Inflammatory macrophage (primary cell): ENCODE measurements around the gene IL22.

Source experiments
- DNase-seq, 2 donors: peaks; one replicate each; pipeline ENCODE4 v3.0.0-alpha.2; 2020 to 2022
- total RNA-seq, 18 experiments: gene quantifications; one replicate each; lab custom pipeline; 2026; ENCODE audit warnings: mixed read lengths in 6 of 18, inconsistent platforms in 2 of 18; lab: John Stamatoyannopoulos, UW

Gene IL22
- 0 to 0.10 (median 0) reads per million in 18 experiments for total RNA-seq

- DNase-seq: no peak
Measured at GRCh38 chr12:68253504-68253903, at the start of gene IL22. IL22 (minus strand) TSS chr12:68253604; CDS start chr12:68253448, 156 bp downstream.

DNA sequence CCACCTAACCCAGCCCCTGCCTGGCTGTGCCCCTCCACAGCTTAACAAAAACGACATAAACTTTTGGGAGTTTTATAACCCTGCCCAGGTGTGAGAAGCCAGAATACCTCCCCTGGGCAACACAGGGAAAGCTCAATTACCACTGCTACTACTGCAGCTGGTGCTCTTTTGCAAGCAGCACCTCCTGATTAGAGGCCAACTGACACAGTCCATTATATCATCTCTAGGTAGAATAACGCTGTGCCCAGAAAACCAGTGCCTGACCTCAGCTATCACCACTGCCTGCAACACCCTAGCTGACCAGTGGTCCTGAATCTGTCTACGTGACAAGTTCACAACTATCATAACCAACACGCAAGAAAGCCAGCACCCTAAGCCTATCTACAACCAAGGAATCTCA lies 44.5 kb upstream of the IL22 start:
- DNase-seq: no peak

DNA sequence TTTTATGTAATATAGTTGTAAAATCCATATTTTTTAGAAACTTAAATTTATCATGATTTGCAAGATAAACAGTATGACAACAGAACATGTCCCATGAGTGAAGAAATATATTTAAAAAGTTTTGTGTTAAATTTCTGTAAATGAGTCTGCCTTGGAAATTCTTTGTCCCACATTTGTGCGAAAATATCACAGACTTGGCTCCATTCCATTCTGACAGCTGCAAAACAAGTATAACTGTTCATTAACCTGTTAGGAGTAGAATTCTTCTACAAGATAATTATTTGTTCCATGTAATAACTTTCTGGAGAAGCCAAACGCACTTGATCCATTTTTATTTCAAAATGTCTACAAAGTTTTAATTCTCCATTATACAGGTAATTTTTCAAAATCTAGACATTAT lies 40.8 kb upstream of the IL22 start:
- no peak for DNase-seq

GRCh38 chr12:68293347-68293746 lies 39.9 kb upstream of the IL22 start:
- no peak for DNase-seq

GRCh38 chr12:68292151-68292943 lies 38.9 kb upstream of the IL22 start:
- no peak for DNase-seq

- DNase-seq: no peak
Measured at GRCh38 chr12:68291396-68292036, 38.1 kb upstream of the IL22 start.

GRCh38 chr12:68290126-68290525 lies 36.7 kb upstream of the IL22 start:
- DNase-seq: no peak

DNA sequence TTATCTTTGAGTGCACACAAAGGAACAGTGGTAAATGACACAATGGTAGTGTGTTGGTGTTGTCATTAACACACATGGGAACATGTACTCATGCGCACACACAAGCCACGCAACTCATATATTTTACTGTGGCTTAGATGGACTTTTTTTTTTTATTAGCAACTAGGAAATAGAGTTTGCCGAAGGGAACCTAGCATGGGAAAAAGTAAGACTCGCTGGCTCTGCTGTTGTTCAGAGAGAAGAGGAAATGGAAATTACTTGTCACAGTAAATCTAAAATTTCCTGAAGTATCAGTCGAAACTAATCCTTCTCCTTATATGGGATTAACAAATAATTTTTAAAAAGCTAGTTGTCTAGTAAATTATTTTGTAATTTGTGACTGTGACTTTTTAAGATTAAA lies 33.7 kb upstream of the IL22 start:
- no peak for DNase-seq

DNA sequence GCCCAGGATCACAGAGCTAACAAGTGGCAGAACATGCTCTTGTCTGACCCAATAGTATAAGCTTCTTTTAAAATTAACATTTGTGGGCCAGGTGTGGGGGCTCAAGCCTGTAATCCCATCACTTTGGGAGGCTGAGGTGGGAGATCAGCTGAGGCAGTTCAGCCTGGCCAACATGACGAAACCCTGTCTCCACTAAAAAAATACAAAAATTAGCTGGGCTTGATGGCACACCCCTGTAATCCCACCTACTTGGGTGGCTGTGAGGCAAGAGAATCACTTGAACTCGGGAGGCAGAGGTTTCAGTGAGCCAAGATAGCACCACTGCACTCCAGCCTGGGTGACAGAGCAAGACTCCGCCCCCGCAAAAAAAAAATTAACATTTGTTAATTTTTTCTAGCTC lies 33.0 kb upstream of the IL22 start:
- no peak for DNase-seq

DNA sequence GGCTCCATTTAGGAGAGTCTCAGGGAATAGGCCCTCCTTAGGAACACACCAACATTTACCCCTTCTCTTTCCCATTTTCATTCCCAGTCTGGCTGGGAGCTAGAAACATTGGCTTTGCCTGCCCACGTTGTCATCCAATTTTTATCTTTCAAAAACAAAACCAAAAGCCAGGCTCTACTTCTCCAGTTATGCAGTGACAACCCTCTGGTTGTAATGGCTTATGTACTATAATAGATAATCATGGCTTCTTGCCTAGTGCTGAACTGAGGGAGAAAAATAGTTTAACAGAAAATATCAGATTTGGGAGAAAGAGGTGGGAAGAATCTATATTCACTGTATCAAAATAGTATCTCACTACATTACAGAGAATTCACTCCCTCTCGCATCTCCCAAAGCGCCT lies 32.1 kb upstream of the IL22 start:
- no peak for DNase-seq

DNA sequence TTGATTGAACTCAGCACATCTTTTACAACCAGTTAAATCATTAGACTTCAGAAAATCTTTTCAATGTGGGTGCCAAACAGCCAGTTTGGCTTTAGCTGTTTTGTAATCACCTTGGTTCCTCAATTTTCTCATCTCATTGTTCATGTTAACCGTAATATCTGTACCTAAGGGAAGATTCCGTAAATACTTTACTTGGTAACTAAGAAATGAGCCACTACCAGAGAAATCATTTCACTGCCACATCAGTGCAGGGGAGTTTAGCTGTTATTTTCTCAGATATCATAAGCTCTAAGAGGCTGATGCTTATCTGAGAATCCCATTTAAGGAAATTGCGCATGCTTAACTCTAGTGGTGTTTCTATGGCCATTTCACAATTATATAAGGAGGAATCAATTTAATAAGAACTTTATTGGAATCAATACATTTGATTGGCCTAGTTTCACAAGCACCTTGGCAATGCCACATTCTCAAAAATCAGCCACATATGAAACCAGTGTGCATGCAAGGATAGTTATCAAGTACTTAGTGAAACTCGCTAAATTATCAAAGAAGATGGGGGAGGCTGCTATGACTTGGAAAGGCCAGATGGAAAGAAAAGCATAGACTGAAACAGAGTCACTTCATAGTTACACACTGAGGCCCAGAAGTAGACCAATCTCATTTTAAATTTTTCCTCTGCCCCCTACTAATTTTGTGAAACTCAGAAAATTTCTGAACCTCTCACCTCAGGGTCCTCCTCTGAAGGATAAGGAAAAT lies 28.1 kb upstream of the IL22 start:
- DNase-seq: no peak

DNA sequence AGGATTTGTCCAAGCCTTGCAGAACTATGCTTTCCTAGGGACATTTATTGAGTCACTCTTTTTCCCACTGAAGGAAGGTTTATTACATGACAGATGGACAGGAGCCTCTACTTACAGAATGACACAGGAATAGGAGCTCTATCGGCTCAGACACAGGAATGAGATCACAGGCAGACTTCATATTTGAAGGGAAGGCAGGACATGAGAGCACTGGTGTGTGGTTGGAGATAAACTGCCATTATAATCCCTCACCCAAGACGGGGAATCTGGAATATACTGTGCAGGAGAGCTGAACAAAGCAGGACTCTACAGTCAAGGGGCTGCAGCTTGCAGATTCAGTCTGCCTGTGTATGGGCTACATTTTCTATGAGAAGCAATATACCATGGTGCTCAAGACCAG lies 26.8 kb upstream of the IL22 start:
- no peak for DNase-seq

DNA sequence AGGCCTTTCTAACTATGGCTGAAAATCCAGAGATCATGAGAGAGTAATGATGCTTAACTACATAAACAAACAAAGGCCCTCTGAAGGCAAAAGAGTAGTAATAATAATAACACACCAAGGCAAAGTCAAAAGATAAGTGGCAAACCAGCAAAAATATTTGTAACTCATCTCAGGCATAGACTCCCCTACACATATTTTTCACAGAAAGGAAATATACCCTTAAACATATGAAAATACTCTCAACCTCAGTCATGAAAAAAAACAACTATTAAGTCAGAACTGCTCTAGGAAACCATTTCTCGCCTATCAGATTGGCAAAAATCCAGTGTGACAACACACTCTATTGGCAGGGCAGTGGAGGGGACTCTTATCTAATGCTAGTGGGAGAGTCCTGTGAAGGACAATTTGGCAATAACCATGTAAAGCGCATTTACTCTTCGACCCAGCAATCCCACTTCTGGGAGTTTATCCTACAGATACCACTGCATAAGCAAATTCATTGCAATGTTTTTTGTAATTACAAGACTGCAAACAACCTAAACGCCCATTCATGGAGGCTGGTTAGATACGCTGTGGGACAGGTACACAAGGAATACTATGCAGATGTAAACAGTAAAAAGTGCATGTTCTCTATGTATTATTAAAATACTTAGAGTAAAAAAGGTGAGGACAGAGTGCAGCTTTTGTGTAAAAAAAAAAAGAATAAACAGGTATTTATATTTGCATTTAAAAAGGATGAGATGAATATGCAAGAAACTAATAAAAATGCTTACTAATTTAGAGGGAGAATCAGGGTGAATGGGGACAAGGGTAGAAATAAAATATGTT lies 26.0 kb upstream of the IL22 start:
- DNase-seq: no peak

DNA sequence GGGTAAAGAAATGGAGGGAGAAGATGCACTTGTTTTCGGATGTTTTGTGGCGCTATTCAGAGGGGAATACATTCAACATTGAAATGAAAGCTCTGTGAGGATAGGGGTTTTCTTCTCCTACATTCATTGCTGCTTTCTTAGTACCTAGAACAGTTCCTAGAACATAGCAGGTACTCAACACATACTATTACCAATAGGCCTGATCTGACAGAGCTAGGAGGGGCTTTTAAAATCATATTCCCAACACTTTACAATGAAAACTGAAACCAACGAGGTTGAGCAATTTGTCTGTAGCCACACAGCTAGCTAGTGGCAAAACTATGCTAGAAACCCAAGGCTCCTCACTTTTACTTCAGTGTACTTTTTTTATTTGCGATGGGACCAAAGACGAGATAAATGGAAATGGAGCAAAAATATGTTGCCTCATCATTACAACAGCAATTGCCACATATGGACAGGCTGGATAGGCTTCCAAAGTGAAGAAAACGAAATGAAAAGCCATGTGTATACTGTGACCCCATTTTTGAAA lies 23.1 kb upstream of the IL22 start:
- DNase-seq: no peak

DNA sequence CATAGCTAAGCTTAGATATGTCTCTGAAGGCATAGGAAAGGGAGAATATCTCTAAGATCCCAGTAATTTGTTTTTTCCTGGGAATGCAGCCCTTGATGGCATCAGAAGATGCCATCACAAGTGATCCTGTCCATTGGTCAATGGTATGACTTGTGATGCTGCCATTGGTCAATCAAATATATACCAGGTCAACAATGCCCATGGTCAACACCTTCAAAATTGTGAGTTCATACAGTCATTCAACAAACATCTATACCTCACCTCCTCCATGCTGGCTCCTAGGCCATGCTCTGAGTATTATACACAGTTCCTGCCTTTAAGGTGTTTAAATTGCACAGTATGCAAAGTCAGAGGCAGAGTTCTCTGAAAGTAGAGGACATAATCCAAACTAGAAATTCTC lies 19.3 kb upstream of the IL22 start:
- no peak for DNase-seq

- no peak for DNase-seq
Measured at GRCh38 chr12:68271346-68271745, 17.9 kb upstream of the IL22 start.

- no peak for DNase-seq
Measured at GRCh38 chr12:68270358-68270757, 17.0 kb upstream of the IL22 start.

GRCh38 chr12:68269779-68270178 lies 16.4 kb upstream of the IL22 start:
- DNase-seq: no peak

- no peak for DNase-seq
Measured at GRCh38 chr12:68268967-68269366, 15.6 kb upstream of the IL22 start.

DNA sequence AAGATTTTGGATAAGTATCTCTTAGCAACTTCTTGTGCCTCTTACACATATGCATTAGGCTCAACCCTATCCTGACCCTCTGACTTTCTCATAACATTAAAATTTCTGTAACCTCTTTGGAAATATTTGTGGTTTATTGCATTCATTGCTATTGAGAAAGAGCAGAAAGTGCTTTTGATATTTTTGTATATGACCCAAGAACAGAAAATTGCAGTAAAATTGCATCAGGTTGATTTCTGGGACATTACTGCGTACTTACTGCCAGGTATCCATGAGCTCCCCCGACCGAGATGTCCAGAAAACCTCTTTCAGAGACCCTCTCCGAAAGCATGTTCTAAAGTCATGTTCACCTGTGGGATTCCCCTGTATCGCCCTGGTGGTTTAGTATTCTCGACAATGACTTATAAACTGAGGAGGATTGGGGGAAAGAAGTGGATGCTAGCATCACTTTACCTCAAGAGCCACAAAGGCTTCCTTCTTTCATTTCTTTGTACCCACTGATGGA lies 14.5 kb upstream of the IL22 start:
- peak; percentile 20 to 90 for DNase-seq

GRCh38 chr12:68264857-68265256 lies 11.5 kb upstream of the IL22 start:
- DNase-seq: no peak
